CD4-positive, alpha-beta T cell treated with Interleukin-6 for 4 hours (primary cell): ENCODE results near the gene CWC22.
"Not testable (repeated sequence)": the region's sequence is repeated elsewhere in the genome, so short reads cannot be mapped to it uniquely, and the experiment has no call there.

Source experiments
- DNase-seq: peaks from one replicate; pipeline ENCODE4 v3.0.0-alpha.2; 2020; ENCODE audit warnings: mixed read lengths

CWC22 gene

GRCh38 chr2:180006781-180007579 is at the start of gene CWC22:
Gene CWC22, minus strand, starts transcription at chr2:180007297. Its CDS starts 13,956 bp downstream, at chr2:179993341.
- peak; percentile 88 for DNase-seq

GRCh38 chr2:180056367-180057118 is 49.4 kb upstream of the CWC22 start:
- DNase-seq, result no peak

- DNase-seq, result not testable (repeated sequence)
Measured at GRCh38 chr2:180054576-180054975, 47.5 kb upstream of the CWC22 start.

GRCh38 chr2:180050246-180050645 is 43.1 kb upstream of the CWC22 start:
- DNase-seq, result no peak

- DNase-seq, result no peak
Measured at GRCh38 chr2:180048251-180048650, 41.2 kb upstream of the CWC22 start.

- DNase-seq, result no peak
Measured at GRCh38 chr2:180046776-180047175, 39.7 kb upstream of the CWC22 start.

- DNase-seq, result no peak
Measured at GRCh38 chr2:180046202-180046601, 39.1 kb upstream of the CWC22 start.

- no peak for DNase-seq
Measured at GRCh38 chr2:180040146-180040925, 33.2 kb upstream of the CWC22 start.

- DNase-seq, result no peak
Measured at GRCh38 chr2:180038997-180039396, 31.9 kb upstream of the CWC22 start.

- DNase-seq, result no peak
Measured at GRCh38 chr2:180033993-180034894, 27.1 kb upstream of the CWC22 start.

- DNase-seq, result no peak
Measured at GRCh38 chr2:180029575-180029974, 22.5 kb upstream of the CWC22 start.

GRCh38 chr2:180021850-180022249 is 14.8 kb upstream of the CWC22 start:
- DNase-seq, result no peak

- DNase-seq, result no peak
Measured at GRCh38 chr2:180017784-180018183, 10.7 kb upstream of the CWC22 start.

- DNase-seq, result no peak
Measured at GRCh38 chr2:180016937-180017336, 9.8 kb upstream of the CWC22 start.

- DNase-seq, result no peak
Measured at GRCh38 chr2:180015951-180016709, 9.0 kb upstream of the CWC22 start.

- DNase-seq, result no peak
Measured at GRCh38 chr2:180012523-180012922, 5.4 kb upstream of the CWC22 start.

- no peak for DNase-seq
Measured at GRCh38 chr2:180010701-180011100, 3.6 kb upstream of the CWC22 start.

- DNase-seq, result no peak
Measured at GRCh38 chr2:180006231-180006630, 866 bp downstream of the CWC22 start.

GRCh38 chr2:180005465-180005864 is 1.6 kb downstream of the CWC22 start:
- not testable (repeated sequence) for DNase-seq

- DNase-seq, result no peak
Measured at GRCh38 chr2:180004731-180005130, 2.4 kb downstream of the CWC22 start.

- no peak for DNase-seq
Measured at GRCh38 chr2:180003559-180003958, 3.5 kb downstream of the CWC22 start.
